SH-SY5Y (cell line): Measurements from ENCODE around the gene TEX14.

Source experiments
- GATA2 ChIP-seq: IDR thresholded peaks from 2 replicates; pipeline ENCODE4 v1.6.1; 2011; ENCODE audit warnings: mild to moderate bottlenecking, low read depth, low read length
- GATA3 ChIP-seq: IDR thresholded peaks from 2 replicates; pipeline ENCODE4 v1.6.1; 2011; ENCODE audit warnings: low read depth, mild to moderate bottlenecking, low read length, moderate library complexity

- TF ChIP-seq GATA3 (no peak), GATA2 (no peak)
Measured at GRCh38 chr17:58535431-58535830, 156.4 kb downstream of the TEX14 start.
